ENCODE data around the gene IRF8. TPM values are rescaled to one million over a fixed set of nuclear protein-coding genes. Genes with fewer than 3 reads are reported as not detected.

The IRF8 gene
- total and polyA plus RNA-seq, 7 donors: 3.5 to 74.0 (median 10.8) TPM

DNA sequence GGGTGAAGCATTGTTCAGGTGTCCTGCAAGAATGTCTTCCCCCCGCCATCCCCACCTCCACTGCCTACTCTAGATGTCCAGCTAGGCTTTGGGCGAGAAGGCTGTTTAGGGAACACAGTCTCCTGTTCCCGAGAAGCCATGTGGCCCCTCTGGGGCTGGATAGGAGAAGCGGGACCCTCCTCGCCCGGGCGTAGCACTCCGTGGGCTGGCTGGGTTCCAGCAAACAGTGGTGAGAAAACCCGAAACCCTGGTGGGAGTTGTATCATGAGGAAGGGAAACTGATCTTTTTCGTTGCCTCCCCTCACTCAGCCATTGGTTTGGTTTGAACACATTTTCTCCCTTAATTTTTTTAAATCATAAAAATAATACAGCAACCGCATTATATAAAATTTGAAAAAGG lies 56.6 kb downstream of the IRF8 start:
- no peak overlapping the region for H3K4me3 ChIP-seq
- no peak for TF ChIP-seq EP300 (IDR thresholded peaks at IDR 0.05)
- TF ChIP-seq, protein P1, sequence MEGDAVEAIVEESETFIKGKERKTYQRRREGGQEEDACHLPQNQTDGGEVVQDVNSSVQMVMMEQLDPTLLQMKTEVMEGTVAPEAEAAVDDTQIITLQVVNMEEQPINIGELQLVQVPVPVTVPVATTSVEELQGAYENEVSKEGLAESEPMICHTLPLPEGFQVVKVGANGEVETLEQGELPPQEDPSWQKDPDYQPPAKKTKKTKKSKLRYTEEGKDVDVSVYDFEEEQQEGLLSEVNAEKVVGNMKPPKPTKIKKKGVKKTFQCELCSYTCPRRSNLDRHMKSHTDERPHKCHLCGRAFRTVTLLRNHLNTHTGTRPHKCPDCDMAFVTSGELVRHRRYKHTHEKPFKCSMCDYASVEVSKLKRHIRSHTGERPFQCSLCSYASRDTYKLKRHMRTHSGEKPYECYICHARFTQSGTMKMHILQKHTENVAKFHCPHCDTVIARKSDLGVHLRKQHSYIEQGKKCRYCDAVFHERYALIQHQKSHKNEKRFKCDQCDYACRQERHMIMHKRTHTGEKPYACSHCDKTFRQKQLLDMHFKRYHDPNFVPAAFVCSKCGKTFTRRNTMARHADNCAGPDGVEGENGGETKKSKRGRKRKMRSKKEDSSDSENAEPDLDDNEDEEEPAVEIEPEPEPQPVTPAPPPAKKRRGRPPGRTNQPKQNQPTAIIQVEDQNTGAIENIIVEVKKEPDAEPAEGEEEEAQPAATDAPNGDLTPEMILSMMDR (IDR thresholded peaks at IDR 0.05): no peak
- TF ChIP-seq POLR2AphosphoS5 (IDR thresholded peaks at IDR 0.05): no peak
- no peak for TF ChIP-seq POLR2A (IDR thresholded peaks at IDR 0.05)
- no peaks in the 10 kb centered on the region for H3K36me3 ChIP-seq
- H3K4me1 ChIP-seq: no peaks in the 10 kb centered on the region
- intact Hi-C loops (cut with DNase I): no loop called here
- H3K27ac ChIP-seq: no peak overlapping the region
- WGBS, 2 donors: 57 to 87% methylated on average over 11 of the region's 11 CpGs
- H3K27me3 ChIP-seq: peaks cover 0 to 32% (median 3%) of the 10 kb centered on the region in 3 donors
- no peaks in the 10 kb centered on the region for H3K9me3 ChIP-seq
- no peak for DNase-seq

DNA sequence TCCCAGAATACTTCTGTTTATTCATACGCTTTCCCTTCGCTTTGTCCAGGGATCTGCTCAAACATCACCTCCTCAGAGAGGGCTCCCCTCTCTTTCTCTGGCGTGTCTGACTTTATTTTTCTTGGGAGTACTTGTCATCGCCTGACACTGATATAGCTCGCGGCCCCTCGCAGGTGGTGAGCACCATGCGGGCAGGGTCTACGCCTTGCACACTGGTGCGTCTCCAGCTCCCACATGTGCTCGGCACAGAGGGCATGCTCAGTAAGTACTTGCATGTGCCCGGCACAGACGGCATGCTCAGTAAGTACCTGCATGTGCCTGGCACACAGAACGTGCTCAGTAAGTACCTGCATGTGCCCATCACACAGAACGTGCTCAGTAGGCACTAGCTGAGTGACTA lies 57.5 kb downstream of the IRF8 start:
- H3K4me3 ChIP-seq: no peak overlapping the region
- H3K27ac ChIP-seq: no peak overlapping the region
- H3K9me3 ChIP-seq: no peaks in the 10 kb centered on the region
- intact Hi-C loops (cut with DNase I): no loop called here
- no peak for TF ChIP-seq POLR2AphosphoS5 (IDR thresholded peaks at IDR 0.05)
- TF ChIP-seq EP300 (IDR thresholded peaks at IDR 0.05): no peak
- TF ChIP-seq, protein P1 (IDR thresholded peaks at IDR 0.05): no peak
- no peak for TF ChIP-seq POLR2A (IDR thresholded peaks at IDR 0.05)
- no peak for DNase-seq
- H3K4me1 ChIP-seq: no peaks in the 10 kb centered on the region
- peaks cover 0 to 32% (median 3%) of the 10 kb centered on the region in 3 donors for H3K27me3 ChIP-seq
- no peaks in the 10 kb centered on the region for H3K36me3 ChIP-seq
- WGBS, 2 donors: 94% methylated on average over 15 of the region's 15 CpGs

DNA sequence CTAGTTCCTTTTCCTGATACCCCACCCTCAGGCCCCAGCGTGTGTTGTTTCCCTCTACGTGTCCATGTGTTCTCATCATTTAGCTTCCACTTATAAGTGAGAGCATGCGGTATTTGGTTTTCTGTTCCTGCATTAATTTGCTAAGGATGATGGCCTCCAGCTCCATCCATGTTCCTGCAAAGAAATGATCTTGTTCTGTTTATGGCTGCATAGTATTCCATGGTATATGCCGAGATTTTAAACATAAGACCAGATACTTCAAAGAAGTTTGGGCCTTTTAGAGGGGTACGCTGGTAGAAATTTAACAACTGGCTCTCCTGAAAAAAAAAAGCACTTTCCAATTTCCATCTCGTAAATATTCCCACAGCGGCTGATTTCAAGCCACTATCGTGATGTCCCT lies 59.8 kb downstream of the IRF8 start:
- no peak for DNase-seq
- Histone ChIP-seq H3K9me3 (no peaks in the 10 kb centered on the region), H3K27ac (no peak overlapping the region), H3K4me1 (peaks cover 0 to 9% (median 8%) of the 10 kb centered on the region in 4 donors), H3K36me3 (no peaks in the 10 kb centered on the region), H3K27me3 (peaks cover 0 to 26% (median 3%) of the 10 kb centered on the region in 3 donors), H3K4me3 (no peak overlapping the region)
- intact Hi-C loops (cut with DNase I): no loop called here
- TF ChIP-seq POLR2AphosphoS5 (IDR thresholded peaks at IDR 0.05) (no peak), EP300 (IDR thresholded peaks at IDR 0.05) (no peak), POLR2A (IDR thresholded peaks at IDR 0.05) (no peak)
- TF ChIP-seq, protein P1 (IDR thresholded peaks at IDR 0.05): no peak
- WGBS, 2 donors: 96% methylated on average over 8 of the region's 8 CpGs

DNA sequence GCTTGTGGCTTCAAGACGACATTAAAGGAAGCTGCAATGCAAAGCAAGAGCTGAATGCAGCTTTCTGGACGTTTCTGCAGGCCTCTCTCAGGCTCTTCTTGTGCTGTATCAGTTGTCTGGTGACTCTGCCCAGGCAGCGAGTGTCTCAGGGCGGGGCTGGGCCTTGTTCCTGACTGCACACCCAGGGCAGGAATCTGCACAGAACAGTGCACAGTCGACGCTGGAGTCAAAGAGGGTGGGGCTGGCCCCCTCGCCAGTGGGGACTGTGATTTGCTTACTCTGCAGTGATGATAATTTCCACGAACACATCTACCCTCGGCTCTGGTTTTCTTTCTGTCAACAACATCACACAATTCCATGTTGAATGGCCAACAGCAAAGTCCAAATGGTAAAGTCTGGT lies 60.7 kb downstream of the IRF8 start:
- H3K9me3 ChIP-seq: no peaks in the 10 kb centered on the region
- no peak overlapping the region for H3K4me3 ChIP-seq
- intact Hi-C loops (cut with DNase I): no loop called here
- TF ChIP-seq, protein P1 (IDR thresholded peaks at IDR 0.05): no peak
- TF ChIP-seq EP300 (IDR thresholded peaks at IDR 0.05): no peak
- no peak for TF ChIP-seq POLR2AphosphoS5 (IDR thresholded peaks at IDR 0.05)
- TF ChIP-seq POLR2A (IDR thresholded peaks at IDR 0.05): no peak
- peaks cover 0 to 17% (median 3%) of the 10 kb centered on the region in 3 donors for H3K27me3 ChIP-seq
- 24 to 63% methylated on average over 9 of the region's 9 CpGs for WGBS, 2 donors
- no peak for DNase-seq
- peaks cover 0 to 18% (median 17%) of the 10 kb centered on the region in 4 donors for H3K4me1 ChIP-seq
- H3K27ac ChIP-seq: no peak overlapping the region
- H3K36me3 ChIP-seq: no peaks in the 10 kb centered on the region

DNA sequence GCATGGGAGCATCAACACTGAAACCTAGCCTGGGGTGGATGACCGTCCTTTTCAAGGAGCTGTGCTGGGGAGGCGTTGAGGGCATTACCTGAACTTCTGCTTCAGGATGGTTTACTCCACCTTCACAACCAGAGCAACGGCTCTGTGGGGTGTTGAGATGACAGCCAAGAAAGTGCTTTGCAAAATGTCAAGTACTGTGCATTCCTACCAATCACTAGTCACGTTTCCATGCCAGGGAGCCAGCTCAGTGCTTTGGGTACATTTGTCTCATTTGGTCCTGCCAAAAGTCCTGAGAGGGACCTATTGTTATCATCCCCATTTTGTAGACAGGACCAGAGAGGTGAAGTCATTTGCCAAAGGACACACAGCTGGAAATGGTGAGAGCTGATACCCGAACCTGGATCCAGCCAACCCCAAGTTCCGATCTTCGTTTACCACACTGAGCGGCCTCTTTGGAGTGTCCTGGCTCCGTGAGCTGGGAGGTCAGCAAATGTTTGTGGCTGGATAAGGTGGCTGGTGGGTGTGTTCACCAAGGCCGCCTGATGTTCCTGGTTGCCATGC lies 61.6 kb downstream of the IRF8 start:
- no peak for TF ChIP-seq POLR2AphosphoS5 (IDR thresholded peaks at IDR 0.05)
- TF ChIP-seq, protein P1 (IDR thresholded peaks at IDR 0.05): no peak
- no peak for TF ChIP-seq POLR2A (IDR thresholded peaks at IDR 0.05)
- no peak for TF ChIP-seq EP300 (IDR thresholded peaks at IDR 0.05)
- H3K4me1 ChIP-seq: peaks cover 0 to 21% (median 18%) of the 10 kb centered on the region in 4 donors
- no peaks in the 10 kb centered on the region for H3K9me3 ChIP-seq
- peaks cover 0 to 10% (median 3%) of the 10 kb centered on the region in 3 donors for H3K27me3 ChIP-seq
- H3K36me3 ChIP-seq: no peaks in the 10 kb centered on the region
- no peak for DNase-seq
- 74 to 85% methylated on average over 10 of the region's 10 CpGs for WGBS, 2 donors
- no peak overlapping the region for H3K27ac ChIP-seq
- intact Hi-C loops (cut with DNase I): no loop called here
- no peak overlapping the region for H3K4me3 ChIP-seq

All from sigmoid colon (tissue), 7 donors.